HCT116 (cell line): Measurements from ENCODE around the gene ALKBH8. TPM values are rescaled to one million over a fixed set of nuclear protein-coding genes. Genes with fewer than 3 reads are reported as not detected.
"Not testable (repeated sequence)": the region's sequence is repeated elsewhere in the genome, so short reads cannot be mapped to it uniquely, and the experiment has no call there.

ENCODE experiments used
- ATAC-seq: fragments of 200-7000 bp; cut with Tn5 transposase; 2 replicates; pipeline ENCODE4 v1.9.1; 2020; ENCODE audit warnings: mild to moderate bottlenecking, moderate library complexity
- BruUV-seq: library from RNA; stranded (reverse); fragments of 400-500 nt; replicated peaks from 2 replicates; lab custom pipeline; 2021; lab: Mats Ljungman, UMichigan
- CTCF ChIA-PET: fragments of 300-600 bp; sonication (Branson Sonifier 250); formaldehyde crosslinking; loops from one replicate; lab custom pipeline; 2021; ENCODE audit warnings: antibody characterized with exemption; lab: Charles Lee
- POLR2A ChIA-PET: fragments of 300-600, 350-600 bp; sonication (Branson Sonifier 250); formaldehyde crosslinking; loops from one replicate; lab custom pipeline; 2021; ENCODE audit warnings: antibody characterized with exemption; lab: Charles Lee
- RAD21 ChIA-PET, 2 experiments: fragments of 300-600 bp; sonication (Branson Sonifier 250); formaldehyde crosslinking; loops; one replicate each; lab custom pipeline; 2023; ENCODE audit warnings: low total read pairs in 2 of 2; ENCODE audit not compliant: uncharacterized antibody in 2 of 2, unreplicated experiment in 2 of 2, low non-redundant PET in 1 of 2; lab: Charles Lee
- DNase-seq: peaks from one replicate; pipeline ENCODE4 v3.0.0-alpha.2; 2010; ENCODE audit warnings: low read depth, low spot score
- H2AFZ ChIP-seq: fragments of 200-600 bp; shearing (Covaris generic), sonication (generic); 2 replicates; pipeline ENCODE4 v1.6.1; 2017; ENCODE audit warnings: low read depth, mixed run types, mixed read lengths, antibody characterized with exemption, low read length; ENCODE audit not compliant: poor library complexity, severe bottlenecking
- H3K27ac ChIP-seq: 2 replicates; pipeline ENCODE4 v1.5.1; 2012; ENCODE audit warnings: low read depth, low read length
- H3K27me3 ChIP-seq: fragments of 200-600 bp; sonication (generic); 2 replicates; pipeline ENCODE4 v1.6.1; 2016; ENCODE audit warnings: mixed run types, low read length, mixed read lengths; ENCODE audit not compliant: insufficient read depth
- H3K36me3 ChIP-seq, 2 experiments: fragments of 200-500 bp in 1 of 2; fragments of 200-600 bp in 1 of 2; sonication (Bioruptor generic) in 1 of 2; sonication (generic) in 1 of 2; 2 replicates each; pipeline versions ENCODE4 v1.5.1 to v1.6.1; 2014 to 2016; ENCODE audit warnings: low read length in 2 of 2, inconsistent platforms in 1 of 2, mixed read lengths in 1 of 2, mixed run types in 1 of 2; ENCODE audit not compliant: insufficient read depth in 2 of 2, control insufficient read depth in 1 of 2
- H3K4me1 ChIP-seq, 2 experiments: fragments of 200-600 bp in 1 of 2; sonication (generic) in 1 of 2; 2 replicates each; pipeline versions ENCODE4 v1.5.1 to v1.6.1; 2012 to 2017; ENCODE audit warnings: low read length in 2 of 2, inconsistent platforms in 1 of 2, mild to moderate bottlenecking in 1 of 2, mixed read lengths in 1 of 2, mixed run types in 1 of 2, moderate library complexity in 1 of 2; ENCODE audit not compliant: insufficient read depth in 2 of 2, control insufficient read depth in 1 of 2
- H3K4me2 ChIP-seq: fragments of 200-600 bp; sonication (generic); 2 replicates; pipeline ENCODE4 v1.6.1; 2017; ENCODE audit warnings: mixed run types, low read length, mixed read lengths
- H3K4me3 ChIP-seq, 2 experiments: fragments of 200-600 bp in 1 of 2; sonication (generic) in 1 of 2; replicated peaks in 1 of 2; 2 replicates each; pipeline ENCODE4 v1.5.1; 2011 to 2016; ENCODE audit warnings: low read length in 2 of 2, control low read depth in 1 of 2, low read depth in 1 of 2, mild to moderate bottlenecking in 1 of 2, mixed read lengths in 1 of 2, mixed run types in 1 of 2
- H3K79me2 ChIP-seq: fragments of 200-600 bp; sonication (generic); 2 replicates; pipeline ENCODE4 v1.6.1; 2017; ENCODE audit warnings: mild to moderate bottlenecking, mixed run types, low read length, moderate library complexity, mixed read lengths; ENCODE audit not compliant: insufficient read depth
- H3K9ac ChIP-seq: fragments of 200-600 bp; sonication (generic); 2 replicates; pipeline ENCODE4 v1.6.1; 2016; ENCODE audit warnings: low read length, mixed read lengths
- H3K9me2 ChIP-seq: fragments of 200-600 bp; sonication (generic), shearing (Covaris generic); 2 replicates; pipeline ENCODE4 v1.6.1; 2017; ENCODE audit warnings: mixed run types, mild to moderate bottlenecking, moderate library complexity; ENCODE audit not compliant: insufficient read depth
- H3K9me3 ChIP-seq, 2 experiments: fragments of 200-500 bp in 1 of 2; fragments of 200-600 bp in 1 of 2; sonication (Bioruptor generic) in 1 of 2; sonication (generic) in 1 of 2; 2 replicates each; pipeline ENCODE4 v1.6.1; 2014 to 2017; ENCODE audit warnings: low read length in 2 of 2, mixed read lengths in 2 of 2, inconsistent platforms in 1 of 2, low read depth in 1 of 2, mild to moderate bottlenecking in 1 of 2, mixed run types in 1 of 2, moderate library complexity in 1 of 2; ENCODE audit not compliant: control insufficient read depth in 1 of 2, insufficient read depth in 1 of 2
- H4K20me1 ChIP-seq: fragments of 200-600 bp; sonication (generic), shearing (Covaris generic); 2 replicates; pipeline ENCODE4 v1.6.1; 2017; ENCODE audit warnings: mixed run types, mild to moderate bottlenecking, moderate library complexity; ENCODE audit not compliant: insufficient read depth
- ATF3 ChIP-seq: IDR thresholded peaks from 2 replicates; pipeline ENCODE4 v1.6.1; 2012
- CBX3 ChIP-seq: IDR thresholded peaks from 2 replicates; pipeline ENCODE4 v1.6.1; 2012; ENCODE audit warnings: low read depth
- POLR2A ChIP-seq: IDR thresholded peaks from 2 replicates; pipeline ENCODE4 v1.7.0; 2011; ENCODE audit warnings: borderline replicate concordance; ENCODE audit not compliant: insufficient read depth, insufficient read length; ENCODE audit errors: extremely low read depth
- SP1 ChIP-seq: IDR thresholded peaks from 2 replicates; pipeline ENCODE4 v1.6.1; 2012; ENCODE audit warnings: low read depth
- ZFX ChIP-seq: fragments of 450-650 bp; IDR thresholded peaks from 2 replicates; pipeline ENCODE4 v1.6.1; 2017
- ZNF274 ChIP-seq: fragments of 200-500 bp; sonication (Bioruptor generic); IDR thresholded peaks from 2 replicates; pipeline ENCODE4 v1.6.1; 2014; ENCODE audit warnings: mild to moderate bottlenecking, low read depth, low read length, inconsistent platforms
- intact Hi-C: fragments of 100-400 bp; cut with micrococcal nuclease; formaldehyde crosslinking; loops from 2 replicates; pipeline ENCODE4 v1.10.0; 2022
- total RNA-seq: library from RNA; stranded (reverse); gene quantifications from one replicate; pipeline ENCODE4 v1.2.1, GENCODE V29; 2021; ENCODE audit not compliant: unreplicated experiment
- TF ChIP-seq, protein P1 (sequence below): IDR thresholded peaks from 2 replicates; pipeline ENCODE4 v1.6.1; 2012

The ALKBH8 gene
- total RNA-seq, 1 experiment from 2014 or later = 11.6 TPM

- TF ChIP-seq ATF3 (no peak), POLR2A (no peak), ZNF274 (no peak), SP1 (no peak)
- TF ChIP-seq, protein P1, sequence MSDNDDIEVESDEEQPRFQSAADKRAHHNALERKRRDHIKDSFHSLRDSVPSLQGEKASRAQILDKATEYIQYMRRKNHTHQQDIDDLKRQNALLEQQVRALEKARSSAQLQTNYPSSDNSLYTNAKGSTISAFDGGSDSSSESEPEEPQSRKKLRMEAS = no peak
Measured at GRCh38 chr11:107583629-107584195, 18.2 kb upstream of the ALKBH8 start (continued).

DNA sequence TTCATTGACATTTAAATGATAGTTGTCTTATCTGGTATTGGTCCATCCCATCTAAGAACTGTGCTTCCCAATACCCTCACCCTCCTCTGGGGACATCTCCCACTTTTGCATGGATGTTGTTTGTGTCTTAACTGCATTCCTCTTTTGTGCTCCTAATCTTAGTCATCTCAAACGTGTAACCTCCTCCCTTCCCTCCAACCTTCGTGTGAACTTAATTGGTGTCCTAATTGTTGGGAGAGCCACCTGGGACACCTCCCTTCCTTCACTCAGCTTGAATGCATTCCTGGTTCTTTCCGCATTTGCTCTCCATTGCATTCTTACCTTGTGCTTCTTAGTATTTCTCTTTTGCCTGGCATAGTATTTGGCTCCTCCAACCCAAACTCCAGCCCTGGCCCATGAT, 15.6 kb upstream of the ALKBH8 start:
- RAD21 ChIA-PET = no interaction called here
- no peaks in the 10 kb centered on the region for H3K9me3 ChIP-seq
- no peak overlapping the region for H3K4me2 ChIP-seq
- H3K27ac ChIP-seq = no peak overlapping the region
- no peaks in the 10 kb centered on the region for H3K36me3 ChIP-seq
- no peaks in the 10 kb centered on the region for H3K27me3 ChIP-seq
- 0 out of 4 replicates have a peak, but pooled peaks cover 0 to 4% of the 10 kb centered on the region in 2 experiments for H3K4me1 ChIP-seq
- H3K9me2 ChIP-seq = no peaks in the 10 kb centered on the region
- ATAC-seq = no peak
- CTCF ChIA-PET = no interaction called here
- H3K79me2 ChIP-seq = no peaks in the 10 kb centered on the region
- no peak overlapping the region for H3K4me3 ChIP-seq
- no peaks in the 10 kb centered on the region for H4K20me1 ChIP-seq
- POLR2A ChIA-PET = no interaction called here
- no peak overlapping the region for H2AFZ ChIP-seq
- TF ChIP-seq ZFX (no peak), ZNF274 (no peak), CBX3 (no peak)
- TF ChIP-seq, all 23 proteins: peak for 0
- no peak overlapping the region for H3K9ac ChIP-seq
- no peak for DNase-seq
- no TSS peak for BruUV-seq
- intact Hi-C loops = no loop called here

- H3K36me3 ChIP-seq, H3K4me1 ChIP-seq, intact Hi-C loops, H3K4me2 ChIP-seq, H3K4me3 ChIP-seq, RAD21 ChIA-PET, H3K9me2 ChIP-seq, H3K27me3 ChIP-seq, H3K9ac ChIP-seq, H3K27ac ChIP-seq, H3K9me3 ChIP-seq, H4K20me1 ChIP-seq, H3K79me2 ChIP-seq, BruUV-seq, POLR2A ChIA-PET, DNase-seq, ATAC-seq, H2AFZ ChIP-seq: not testable (repeated sequence)
- CTCF ChIA-PET = interaction anchor here (2.0 kb wide), 1 partner anchor 110 kb away, joined by 10 read pairs; no protein-coding TSS in a partner anchor
Measured at GRCh38 chr11:107579169-107579568, 13.6 kb upstream of the ALKBH8 start.
